Stimulated activated CD4-positive, alpha-beta T cell treated with anti-CD3 and anti-CD28 coated beads, Interleukin-15, amount 100 ng/mL, for 24 hours (primary cell): Measurements from ENCODE around the gene IFI27L1.

Source experiments
- DNase-seq: peaks from one replicate; pipeline ENCODE4 v3.0.0-alpha.2; 2020

Gene IFI27L1

GRCh38 chr14:94115631-94116030 lies 34.5 kb downstream of the IFI27L1 start:
- no peak for DNase-seq

- DNase-seq, result no peak
Observed at GRCh38 chr14:94116701-94117100, 35.6 kb downstream of the IFI27L1 start.

- DNase-seq, result no peak
Observed at GRCh38 chr14:94117856-94118255, 36.7 kb downstream of the IFI27L1 start.

- no peak for DNase-seq
Observed at GRCh38 chr14:94119071-94119470, 38.0 kb downstream of the IFI27L1 start.

GRCh38 chr14:94120667-94121340 lies 39.7 kb downstream of the IFI27L1 start:
- no peak for DNase-seq

GRCh38 chr14:94121485-94121884 lies 40.4 kb downstream of the IFI27L1 start:
- DNase-seq, result no peak

GRCh38 chr14:94122438-94122837 lies 41.3 kb downstream of the IFI27L1 start:
- no peak for DNase-seq

GRCh38 chr14:94123296-94123695 lies 42.2 kb downstream of the IFI27L1 start:
- DNase-seq, result no peak

- DNase-seq, result no peak
Observed at GRCh38 chr14:94123868-94124267, 42.8 kb downstream of the IFI27L1 start.

- DNase-seq, result no peak
Observed at GRCh38 chr14:94124582-94125377, 43.7 kb downstream of the IFI27L1 start.

- no peak for DNase-seq
Observed at GRCh38 chr14:94125659-94126418, 44.7 kb downstream of the IFI27L1 start.

GRCh38 chr14:94126419-94126677 lies 45.2 kb downstream of the IFI27L1 start:
- no peak for DNase-seq

- no peak for DNase-seq
Observed at GRCh38 chr14:94126800-94127199, 45.7 kb downstream of the IFI27L1 start.

- no peak for DNase-seq
Observed at GRCh38 chr14:94127330-94127729, 46.2 kb downstream of the IFI27L1 start.

- no peak for DNase-seq
Observed at GRCh38 chr14:94128216-94128839, 47.2 kb downstream of the IFI27L1 start.

GRCh38 chr14:94129111-94129757 lies 48.1 kb downstream of the IFI27L1 start, which contains the start of gene IFI27L2:
Gene IFI27L2, minus strand, starts transcription at chr14:94129604. Its CDS starts 40 bp downstream, at chr14:94129564.
- peak; percentile 83 for DNase-seq

GRCh38 chr14:94129758-94130414 lies 48.8 kb downstream of the IFI27L1 start:
- peak; percentile 55 for DNase-seq

GRCh38 chr14:94132285-94132887 lies 51.3 kb downstream of the IFI27L1 start:
- peak; percentile 68 for DNase-seq

GRCh38 chr14:94135476-94135875 lies 54.4 kb downstream of the IFI27L1 start:
- DNase-seq, result no peak

GRCh38 chr14:94136575-94137331 lies 55.6 kb downstream of the IFI27L1 start:
- DNase-seq, result peak; percentile 91

GRCh38 chr14:94138251-94138650 lies 57.1 kb downstream of the IFI27L1 start:
- no peak for DNase-seq
